Stimulated activated effector memory CD8-positive, alpha-beta T cell treated with anti-CD3 and anti-CD28 coated beads, Interleukin-12 subunit alpha, Interleukin-12 subunit beta, amount 100 ng/mL, for 72 hours (primary cell): ENCODE results near the gene RAD9A.
A peak's percentile ranks its signal among the peaks of the same experiment; 100 is the strongest.

Experiments
- ATAC-seq: fragments of 150-1000 bp; cut with Tn5 transposase; 2 replicates; pipeline ENCODE4 v1.10.0; 2021
- DNase-seq, 2 donors: peaks; one replicate each; pipeline ENCODE4 v3.0.0; 2021 to 2022; ENCODE audit warnings: low spot score in 2 of 2
- H3K27ac Mint-ChIP-seq: one replicate; pipeline ENCODE4 v1.8.0; 2022; ENCODE audit warnings: mild to moderate bottlenecking, mixed read lengths
- H3K36me3 Mint-ChIP-seq: one replicate; pipeline ENCODE4 v1.8.0; 2022; ENCODE audit warnings: mild to moderate bottlenecking, mixed read lengths
- H3K4me1 Mint-ChIP-seq: one replicate; pipeline ENCODE4 v1.8.0; 2022; ENCODE audit warnings: mixed read lengths
- H3K4me3 Mint-ChIP-seq: one replicate; pipeline ENCODE4 v1.8.0; 2022; ENCODE audit warnings: mild to moderate bottlenecking, mixed read lengths
- H3K9me3 Mint-ChIP-seq: one replicate; pipeline ENCODE4 v1.8.0; 2022; ENCODE audit warnings: mixed read lengths

RAD9A gene

GRCh38 chr11:67439321-67440228 is 47.8 kb downstream of the RAD9A start:
- H3K27ac Mint-ChIP-seq, result peak overlapping the region; percentile 94
- no peaks in the 10 kb centered on the region for H3K9me3 Mint-ChIP-seq
- no peak for DNase-seq
- no peak for ATAC-seq
- H3K4me3 Mint-ChIP-seq, result peak overlapping the region; percentile 95
- H3K36me3 Mint-ChIP-seq, result peaks cover 73% of the 10 kb centered on the region
- peaks cover 71% of the 10 kb centered on the region for H3K4me1 Mint-ChIP-seq

DNA sequence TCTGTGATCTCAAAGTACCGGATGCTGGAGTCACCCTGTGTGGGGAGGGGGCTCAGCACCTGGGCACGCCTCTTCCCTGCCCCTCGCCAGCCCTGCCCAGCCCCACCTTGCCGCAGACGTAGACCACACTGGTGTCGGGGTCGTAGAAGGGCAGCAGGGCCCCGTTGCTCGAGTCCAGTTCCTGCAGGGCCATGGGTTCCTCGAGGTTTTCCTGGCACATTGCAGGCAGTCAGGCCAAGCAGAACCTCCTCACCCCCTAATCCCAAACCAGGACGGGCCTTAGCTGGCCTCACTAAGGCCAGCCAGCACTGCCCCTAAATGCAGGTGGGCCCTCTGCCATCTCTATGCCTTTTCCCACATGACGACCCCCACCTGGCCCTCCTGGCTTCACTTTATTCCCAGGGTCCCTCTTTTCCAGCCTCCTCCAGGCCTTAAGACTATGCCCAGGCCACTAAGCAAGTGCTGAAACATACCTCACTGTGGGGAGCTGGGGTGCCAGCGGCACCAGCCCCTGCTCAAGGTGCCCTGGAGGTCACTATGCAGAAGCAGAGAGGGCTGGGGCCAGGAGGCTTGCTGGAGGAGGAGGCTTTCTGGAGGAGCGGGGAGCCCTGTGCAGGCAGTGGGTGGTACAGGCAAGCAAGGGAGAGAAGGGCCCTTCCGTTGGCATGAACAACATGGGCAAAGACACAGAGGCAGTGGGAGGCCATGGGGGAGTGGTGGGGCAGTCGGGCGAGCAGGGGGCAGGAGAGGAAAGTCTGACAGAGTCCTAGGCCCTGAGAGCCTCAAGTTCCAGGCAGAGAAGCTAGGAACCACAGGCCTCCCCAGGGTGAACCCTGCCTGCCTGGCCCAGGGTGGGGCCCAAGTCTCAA is 48.7 kb downstream of the RAD9A start:
- peaks cover 74% of the 10 kb centered on the region for H3K4me1 Mint-ChIP-seq
- no peaks in the 10 kb centered on the region for H3K9me3 Mint-ChIP-seq

DNA sequence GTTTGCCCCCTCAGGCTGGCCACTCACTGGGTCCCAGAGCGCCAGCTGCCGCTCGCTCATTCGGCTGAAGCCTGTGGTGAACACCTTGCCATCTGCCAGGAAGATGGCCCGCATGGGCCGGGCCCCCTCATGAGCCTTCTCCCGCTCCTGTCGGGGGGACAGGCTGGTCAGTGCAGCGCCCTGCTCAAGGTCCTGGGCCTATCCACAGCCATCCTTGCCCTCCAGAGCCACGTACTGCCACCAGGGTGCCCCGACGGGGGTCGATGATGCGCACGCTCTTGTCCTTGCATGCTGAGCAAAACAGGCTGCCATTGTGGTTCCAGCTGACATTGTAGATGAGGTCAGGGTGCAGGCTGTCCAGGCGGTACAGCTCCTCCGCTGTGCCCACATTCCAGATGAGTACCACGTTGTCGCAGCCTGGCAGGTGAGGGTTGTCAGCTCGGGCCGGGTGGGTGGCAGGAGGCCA is 49.3 kb downstream of the RAD9A start:
- Mint-ChIP-seq H3K4me1 (peaks cover 74% of the 10 kb centered on the region), H3K4me3 (peak overlapping the region; percentile 95), H3K36me3 (peaks cover 69% of the 10 kb centered on the region), H3K9me3 (no peaks in the 10 kb centered on the region), H3K27ac (peak overlapping the region; percentile 94)
- DNase-seq (no peak), ATAC-seq (no peak)

More for the DNA sequence above, 48.7 kb downstream of the RAD9A start:
- Mint-ChIP-seq H3K4me3 (peak overlapping the region; percentile 95), H3K27ac (peak overlapping the region; percentile 94), H3K36me3 (peaks cover 72% of the 10 kb centered on the region)
- DNase-seq (no peak), ATAC-seq (no peak)

GRCh38 chr11:67441731-67442351 is 50.1 kb downstream of the RAD9A start:
- peak overlapping the region; percentile 95 for H3K4me3 Mint-ChIP-seq
- peak overlapping the region; percentile 80 for H3K27ac Mint-ChIP-seq
- ATAC-seq (no peak), DNase-seq (no peak)
- H3K36me3 Mint-ChIP-seq, result peaks cover 63% of the 10 kb centered on the region
- no peaks in the 10 kb centered on the region for H3K9me3 Mint-ChIP-seq
- peaks cover 80% of the 10 kb centered on the region for H3K4me1 Mint-ChIP-seq

- DNase-seq (no peak), ATAC-seq (no peak)
- H3K36me3 Mint-ChIP-seq, result peaks cover 60% of the 10 kb centered on the region
- H3K27ac Mint-ChIP-seq, result peak overlapping the region; percentile 80
- H3K9me3 Mint-ChIP-seq, result no peaks in the 10 kb centered on the region
- H3K4me3 Mint-ChIP-seq, result peak overlapping the region; percentile 95
- peaks cover 83% of the 10 kb centered on the region for H3K4me1 Mint-ChIP-seq
Measured at GRCh38 chr11:67442504-67443404, 51.0 kb downstream of the RAD9A start.

DNA sequence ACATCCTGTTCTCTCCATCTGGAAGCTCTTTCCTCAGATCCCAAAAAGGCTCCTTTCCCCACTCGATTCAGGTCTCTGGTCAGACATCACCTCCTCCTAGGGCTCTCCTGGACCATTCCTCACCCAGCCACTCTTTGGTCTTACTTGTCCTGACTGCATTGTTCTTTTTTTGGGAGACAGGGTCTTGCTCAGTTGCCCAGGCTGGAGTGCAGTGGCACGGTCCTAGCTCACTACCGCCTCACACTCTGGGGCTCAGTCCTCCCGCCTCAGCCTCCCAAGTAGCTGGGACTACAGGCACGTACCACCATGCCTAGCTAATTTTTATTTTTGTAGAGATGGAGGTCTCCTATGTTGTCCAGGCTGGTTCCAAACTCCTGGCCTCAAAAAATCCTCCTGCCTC is 53.7 kb downstream of the RAD9A start:
- DNase-seq, result no peak
- H3K27ac Mint-ChIP-seq, result peak overlapping the region; percentile 95
- H3K4me3 Mint-ChIP-seq, result peak overlapping the region; percentile 95
- ATAC-seq, result no peak
- peaks cover 36% of the 10 kb centered on the region for H3K36me3 Mint-ChIP-seq
- no peaks in the 10 kb centered on the region for H3K9me3 Mint-ChIP-seq
- H3K4me1 Mint-ChIP-seq, result peaks cover 69% of the 10 kb centered on the region
